Activated B cell treated with CpG ODN at 0.5 μM for 24 hours (primary cell): ENCODE results near the gene CEMIP. TPM values are rescaled to one million over a fixed set of nuclear protein-coding genes. Genes with fewer than 3 reads are reported as not detected.

Experiments
- ATAC-seq: fragments of 200-7000 bp; cut with Tn5 transposase; one replicate; pipeline ENCODE4 v1.10.0; 2021; ENCODE audit warnings: low read depth, mild to moderate bottlenecking, moderate library complexity
- CTCF ChIA-PET: fragments of 350-600 bp; sonication (Branson Sonifier 250); formaldehyde crosslinking; loops from one replicate; lab custom pipeline; 2021; ENCODE audit warnings: antibody characterized with exemption; lab: Charles Lee
- POLR2A ChIA-PET: fragments of 350-600 bp; sonication (Branson Sonifier 250); formaldehyde crosslinking; loops from one replicate; lab custom pipeline; 2021; ENCODE audit warnings: antibody characterized with exemption; lab: Charles Lee
- DNase-seq: peaks from one replicate; pipeline ENCODE4 v3.0.0; 2022
- H3K27ac Mint-ChIP-seq: one replicate; pipeline ENCODE4 v1.8.0; 2020; ENCODE audit warnings: mixed read lengths
- H3K27me3 Mint-ChIP-seq: one replicate; pipeline ENCODE4 v1.8.0; 2021; ENCODE audit warnings: mixed read lengths
- H3K36me3 Mint-ChIP-seq: one replicate; pipeline ENCODE4 v1.8.0; 2021; ENCODE audit warnings: low read depth, mixed read lengths
- H3K4me1 Mint-ChIP-seq: one replicate; pipeline ENCODE4 v1.8.0; 2021; ENCODE audit warnings: mixed read lengths
- H3K4me3 Mint-ChIP-seq: one replicate; pipeline ENCODE4 v1.8.0; 2020; ENCODE audit warnings: mild to moderate bottlenecking, mixed read lengths
- H3K9me3 Mint-ChIP-seq: one replicate; pipeline ENCODE4 v1.8.0; 2020; ENCODE audit warnings: mixed read lengths
- CTCF ChIP-seq: fragments of 200-600 bp; IDR thresholded peaks from one replicate; pipeline ENCODE4 v1.8.0; 2022; ENCODE audit warnings: antibody characterized with exemption, mild to moderate bottlenecking
- intact Hi-C: fragments of 100-400 bp; cut with micrococcal nuclease; formaldehyde crosslinking; loops from one replicate; pipeline ENCODE4 v1.15.1; 2024
- total RNA-seq: library from RNA; stranded (reverse); gene quantifications from 2 replicates; pipeline ENCODE4 v1.2.3, GENCODE V29; 2022

Gene CEMIP
- total RNA-seq, 1 donor from 2014 or later, result not detected

GRCh38 chr15:80978685-80979329, 199.6 kb downstream of the CEMIP start:
- H3K4me3 Mint-ChIP-seq, result no peak overlapping the region
- ATAC-seq, result no peak
- TF ChIP-seq CTCF, result no peak
- no peak overlapping the region for H3K27ac Mint-ChIP-seq
- H3K36me3 Mint-ChIP-seq, result peaks cover 65% of the 10 kb centered on the region
- intact Hi-C loops, result no loop called here
- no peaks in the 10 kb centered on the region for H3K9me3 Mint-ChIP-seq
- CTCF ChIA-PET, result interaction anchor here (0.6 to 2.2 kb wide), 3 partner anchors 9 to 287 kb away, joined by 3 to 12 read pairs (median 11); no protein-coding TSS in a partner anchor
- no peak for DNase-seq
- POLR2A ChIA-PET, result no interaction called here
- H3K4me1 Mint-ChIP-seq, result peaks cover 34% of the 10 kb centered on the region
- H3K27me3 Mint-ChIP-seq, result no peaks in the 10 kb centered on the region

GRCh38 chr15:80979538-80980200, 200.5 kb downstream of the CEMIP start:
- no peak for TF ChIP-seq CTCF
- no peak overlapping the region for H3K27ac Mint-ChIP-seq
- intact Hi-C loops, result loop anchor here (10.0 kb wide), 1 partner anchor 285 kb away; the partner anchor contains the start of gene ABHD17C
- no peaks in the 10 kb centered on the region for H3K9me3 Mint-ChIP-seq
- no peaks in the 10 kb centered on the region for H3K27me3 Mint-ChIP-seq
- H3K4me3 Mint-ChIP-seq, result no peak overlapping the region
- ATAC-seq (no peak), DNase-seq (no peak)
- peaks cover 64% of the 10 kb centered on the region for H3K36me3 Mint-ChIP-seq
- POLR2A ChIA-PET, result interaction anchor here (0.9 kb wide), 1 partner anchor 22 kb away, joined by 3 read pairs; no protein-coding TSS in a partner anchor
- H3K4me1 Mint-ChIP-seq, result peaks cover 41% of the 10 kb centered on the region
- CTCF ChIA-PET, result interaction anchor here (0.6 to 2.2 kb wide), 3 partner anchors 9 to 287 kb away, joined by 3 to 12 read pairs (median 11); no protein-coding TSS in a partner anchor

GRCh38 chr15:80982205-80982604, 203.0 kb downstream of the CEMIP start:
- TF ChIP-seq CTCF, result no peak
- intact Hi-C loops, result loop anchor here (10.0 kb wide), 1 partner anchor 287 kb away; the partner anchor contains the start of gene ABHD17C
- DNase-seq, result no peak
- Mint-ChIP-seq H3K4me3 (no peak overlapping the region), H3K4me1 (peaks cover 56% of the 10 kb centered on the region), H3K27me3 (no peaks in the 10 kb centered on the region), H3K27ac (no peak overlapping the region), H3K36me3 (peaks cover 59% of the 10 kb centered on the region), H3K9me3 (no peaks in the 10 kb centered on the region)
- ATAC-seq, result no peak
- POLR2A ChIA-PET, result no interaction called here
- CTCF ChIA-PET, result no interaction called here

- H3K27ac Mint-ChIP-seq, result no peak overlapping the region
- H3K4me1 Mint-ChIP-seq, result peaks cover 53% of the 10 kb centered on the region
- H3K36me3 Mint-ChIP-seq, result peaks cover 53% of the 10 kb centered on the region
- TF ChIP-seq CTCF, result no peak
- H3K9me3 Mint-ChIP-seq, result no peaks in the 10 kb centered on the region
- intact Hi-C loops, result loop anchor here (10.0 kb wide), 1 partner anchor 288 kb away; the partner anchor contains the start of gene ABHD17C
- ATAC-seq (no peak), DNase-seq (no peak)
- ChIA-PET CTCF (no interaction called here), POLR2A (no interaction called here)
- no peaks in the 10 kb centered on the region for H3K27me3 Mint-ChIP-seq
- H3K4me3 Mint-ChIP-seq, result no peak overlapping the region
These were observed 203.7 kb downstream of the CEMIP start for GRCh38 chr15:80982839-80983238.

- H3K36me3 Mint-ChIP-seq, result peaks cover 40% of the 10 kb centered on the region
- POLR2A ChIA-PET, result interaction anchor here (0.9 to 1.0 kb wide), 2 partner anchors 16 to 17 kb away, joined by 3 to 4 read pairs; partner anchors contain the start of gene TLNRD1
- ATAC-seq (peak; percentile 10), DNase-seq (no peak)
- CTCF ChIA-PET, result interaction anchor here (1.3 kb wide), 1 partner anchor 7 kb away, joined by 3 read pairs; no protein-coding TSS in a partner anchor
- H3K27ac Mint-ChIP-seq, result peak overlapping the region; percentile 69
- TF ChIP-seq CTCF, result no peak
- peak overlapping the region; percentile 66 for H3K4me3 Mint-ChIP-seq
- peaks cover 63% of the 10 kb centered on the region for H3K4me1 Mint-ChIP-seq
- intact Hi-C loops, result loop anchor here (2.0 to 10.0 kb wide), 3 partner anchors 16 to 307 kb away; partner anchors contain the start of genes ABHD17C and TLNRD1
- no peaks in the 10 kb centered on the region for H3K27me3 Mint-ChIP-seq
- H3K9me3 Mint-ChIP-seq, result no peaks in the 10 kb centered on the region
These were observed 205.7 kb downstream of the CEMIP start for GRCh38 chr15:80984856-80985255.
